PC-3 (cell line): Measurements from ENCODE around the gene BHLHA15.

ENCODE experiments used
- CTCF ChIP-seq: fragments of 300-600 bp; sonication (generic); conservative IDR thresholded peaks from 2 replicates; pipeline ENCODE4 v1.5.1; 2017; ENCODE audit warnings: antibody characterized with exemption, low read depth, mild to moderate bottlenecking, low read length
- EZH2phosphoT487 ChIP-seq: fragments of 300-600 bp; sonication (generic); IDR thresholded peaks from 2 replicates; pipeline ENCODE4 v1.6.1; 2018; ENCODE audit warnings: mild to moderate bottlenecking, antibody characterized with exemption, low read length, borderline replicate concordance

GRCh38 chr7:98238076-98238475 lies 26.8 kb downstream of the BHLHA15 start:
- no peak for TF ChIP-seq CTCF
- TF ChIP-seq EZH2phosphoT487 = no peak
